Body of pancreas (tissue), 4 donors: Measurements from ENCODE around the gene SNX8.

Experiments used
- CTCF ChIP-seq, 7 experiments: fragments of 450-650 bp in 4 of 7; fragments of 200-600 bp in 3 of 7; sonication (generic) in 3 of 7; IDR thresholded peaks; one replicate each; pipeline ENCODE4 v1.5.1; 2016 to 2019; ENCODE audit warnings: antibody characterized with exemption in 7 of 7
- POLR2A ChIP-seq, 3 donors: fragments of 450-650 bp; IDR thresholded peaks; one replicate each; pipeline ENCODE4 v1.6.1; 2016; ENCODE audit warnings: antibody characterized with exemption in 3 of 3, mild to moderate bottlenecking in 2 of 3

GRCh38 chr7:2220506-2220905 is 93.7 kb downstream of the SNX8 start:
- TF ChIP-seq CTCF (IDR thresholded peaks at IDR 0.05) (no peak), POLR2A (IDR thresholded peaks at IDR 0.05) (no peak)
